Measurements from ENCODE around the gene ZNF19. TPM values are rescaled to one million over a fixed set of nuclear protein-coding genes. Genes with fewer than 3 reads are reported as not detected.

The ZNF19 gene
- total RNA-seq, 1 experiment from 2014 or later = 4.7 TPM

GRCh38 chr16:71482569-71482968 is 6.6 kb downstream of the ZNF19 start:
- H3K9me3 Mint-ChIP-seq = no peaks in the 10 kb centered on the region
- H3K79me2 ChIP-seq (ENCODE audit: insufficient read depth, low read length) = no peaks in the 10 kb centered on the region
- no peak overlapping the region for H3T11ph ChIP-seq (ENCODE audit: low read length)
- H2AK5ac ChIP-seq (ENCODE audit: insufficient read length, low read length) = no peak overlapping the region
- no peak overlapping the region for H3K4ac ChIP-seq (ENCODE audit: low read depth, low read length)
- no peak overlapping the region for H2BK5ac ChIP-seq (ENCODE audit: insufficient read length, low read length)
- peaks cover 8% of the 10 kb centered on the region; the same call in 1 of the 2 replicates for H3K27me3 Mint-ChIP-seq (ENCODE audit: low read depth)
- no peaks in the 10 kb centered on the region for H3K4me1 ChIP-seq (ENCODE audit: insufficient read depth, low read length)
- peaks cover 0 to 9% (median 5%) of the 10 kb centered on the region in 3 experiments; a peak in 5 of 7 replicates for H3K36me3 Mint-ChIP-seq (ENCODE audit: insufficient read depth in 1 of 3, low read depth in 3 of 3)
- H4K20me1 ChIP-seq (ENCODE audit: control insufficient read depth, insufficient read depth, insufficient read length) = no peaks in the 10 kb centered on the region
- H3K23ac ChIP-seq (ENCODE audit: insufficient read length, low read depth, low read length) = no peak overlapping the region
- no peak overlapping the region for H3K4me3 Mint-ChIP-seq
- no peak overlapping the region for H2BK20ac ChIP-seq (ENCODE audit: low read depth, low read length, poor library complexity, severe bottlenecking)
- no peak overlapping the region for H2BK120ac ChIP-seq (ENCODE audit: low read depth, low read length, poor library complexity, severe bottlenecking)
- H3K27ac ChIP-seq (ENCODE audit: insufficient read length, low read depth, low read length) = no peak overlapping the region
- no peak overlapping the region for H3K4me2 ChIP-seq (ENCODE audit: insufficient read depth, insufficient read length, low read length)
- no peak overlapping the region for H4K5ac ChIP-seq (ENCODE audit: insufficient read length, low read depth, low read length)
- no peak overlapping the region for H2BK15ac ChIP-seq (ENCODE audit: low read depth, low read length)
- no CpG with 5 or more reads among the region's 5 CpGs for WGBS (ENCODE audit: extremely low coverage, insufficient read length, low lambda C conversion rate)
- no peak overlapping the region for H3K18ac ChIP-seq (ENCODE audit: insufficient read length, low read depth, low read length)
- H3K14ac ChIP-seq (ENCODE audit: insufficient read depth, low read length) = no peak overlapping the region
- H3K79me1 ChIP-seq (ENCODE audit: insufficient read depth, low read depth, low read length, poor library complexity, severe bottlenecking) = no peaks in the 10 kb centered on the region
- H2BK12ac ChIP-seq (ENCODE audit: insufficient read length, low read depth, low read length) = no peak overlapping the region
- no peaks in the 10 kb centered on the region; the same call in 1 of the 2 replicates for H3K27me3 ChIP-seq (ENCODE audit: insufficient read depth, low read length)
- H3K9me3 ChIP-seq (ENCODE audit: control insufficient read depth, low read depth, low read length) = no peaks in the 10 kb centered on the region
- H3K56ac ChIP-seq (ENCODE audit: insufficient read length, low read depth, low read length) = no peak overlapping the region
- no peak overlapping the region for H4K91ac ChIP-seq (ENCODE audit: insufficient read length, low read depth, low read length)
- H3K27ac Mint-ChIP-seq = no peak overlapping the region
- no peak overlapping the region for H4K8ac ChIP-seq (replicated peaks; ENCODE audit: insufficient read length, low read depth, low read length)
- DNase-seq = no peak
- TF ChIP-seq, protein P1, sequence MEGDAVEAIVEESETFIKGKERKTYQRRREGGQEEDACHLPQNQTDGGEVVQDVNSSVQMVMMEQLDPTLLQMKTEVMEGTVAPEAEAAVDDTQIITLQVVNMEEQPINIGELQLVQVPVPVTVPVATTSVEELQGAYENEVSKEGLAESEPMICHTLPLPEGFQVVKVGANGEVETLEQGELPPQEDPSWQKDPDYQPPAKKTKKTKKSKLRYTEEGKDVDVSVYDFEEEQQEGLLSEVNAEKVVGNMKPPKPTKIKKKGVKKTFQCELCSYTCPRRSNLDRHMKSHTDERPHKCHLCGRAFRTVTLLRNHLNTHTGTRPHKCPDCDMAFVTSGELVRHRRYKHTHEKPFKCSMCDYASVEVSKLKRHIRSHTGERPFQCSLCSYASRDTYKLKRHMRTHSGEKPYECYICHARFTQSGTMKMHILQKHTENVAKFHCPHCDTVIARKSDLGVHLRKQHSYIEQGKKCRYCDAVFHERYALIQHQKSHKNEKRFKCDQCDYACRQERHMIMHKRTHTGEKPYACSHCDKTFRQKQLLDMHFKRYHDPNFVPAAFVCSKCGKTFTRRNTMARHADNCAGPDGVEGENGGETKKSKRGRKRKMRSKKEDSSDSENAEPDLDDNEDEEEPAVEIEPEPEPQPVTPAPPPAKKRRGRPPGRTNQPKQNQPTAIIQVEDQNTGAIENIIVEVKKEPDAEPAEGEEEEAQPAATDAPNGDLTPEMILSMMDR (conservative IDR thresholded peaks at IDR 0.05) = no peak
- no peaks in the 10 kb centered on the region for H3K23me2 ChIP-seq (ENCODE audit: insufficient read length, low read depth, low read length, poor library complexity, severe bottlenecking)
- H2AFZ ChIP-seq (ENCODE audit: low read length) = no peak overlapping the region
- no peak overlapping the region for H3K9ac ChIP-seq (ENCODE audit: extremely low read depth, insufficient read length, low read length)
- H3K4me1 Mint-ChIP-seq = peaks cover 11 to 12% of the 10 kb centered on the region in 2 experiments

Measured in H9 (cell line).